ENCODE results near the gene SGTB.
"Not testable (repeated sequence)": the region's sequence is repeated elsewhere in the genome, so short reads cannot be mapped to it uniquely, and the experiment has no call there.

The SGTB gene

DNA sequence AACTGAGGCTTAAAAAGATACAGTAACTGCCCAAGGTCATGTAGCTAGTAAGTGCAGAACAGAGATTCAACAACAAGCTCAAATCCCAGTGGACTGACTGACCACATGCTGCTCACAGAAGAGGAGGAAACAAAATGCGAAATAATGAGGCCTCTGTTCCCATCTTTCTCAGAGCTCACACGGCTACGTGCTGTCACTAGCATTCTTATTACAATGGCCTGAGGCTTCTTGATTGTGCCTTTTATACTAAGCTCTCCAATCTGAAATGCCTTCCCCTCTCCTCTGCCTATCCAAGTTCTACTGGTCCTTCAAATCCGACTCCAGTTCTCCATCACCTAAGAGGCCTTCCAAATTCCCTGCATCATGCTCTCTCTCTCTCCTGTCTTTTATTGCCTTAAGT lies 26.0 kb downstream of the SGTB start:
- no peak overlapping the region for H3K27ac ChIP-seq
- TF ChIP-seq CTCF (conservative IDR thresholded peaks at IDR 0.05) (no peak), ZFX (IDR thresholded peaks at IDR 0.05) (no peak)

DNA sequence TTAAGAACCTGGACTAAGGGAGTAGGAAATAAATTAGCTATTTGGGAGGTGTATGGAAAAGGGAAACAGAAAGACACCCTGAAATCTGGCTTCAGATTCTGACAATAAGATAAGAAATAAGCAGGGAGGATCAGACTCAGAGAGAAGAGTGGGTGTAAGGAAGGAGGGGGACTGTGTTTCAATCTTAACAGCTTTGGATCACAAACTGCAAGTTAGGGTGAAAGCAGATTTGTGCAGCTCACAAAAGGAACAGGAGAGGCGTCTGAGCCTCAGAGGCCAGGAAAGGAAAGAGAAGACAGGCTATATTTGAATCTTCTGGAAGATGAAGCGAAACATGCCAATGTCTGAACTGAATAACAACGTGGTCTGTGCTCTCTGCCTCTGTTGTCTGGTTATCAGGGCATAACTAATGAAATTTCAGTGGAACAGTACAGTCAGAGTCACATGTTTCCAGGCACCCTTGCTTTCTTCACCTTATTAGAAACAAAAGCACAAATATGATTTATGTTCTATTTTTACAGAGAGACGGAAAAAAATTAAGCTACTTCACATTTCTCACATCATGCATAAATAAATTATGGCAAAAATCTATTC lies 26.6 kb downstream of the SGTB start:
- no peak overlapping the region for H3K27ac ChIP-seq
- TF ChIP-seq ZFX (IDR thresholded peaks at IDR 0.05) (no peak), CTCF (conservative IDR thresholded peaks at IDR 0.05) (no peak)

- TF ChIP-seq CTCF (conservative IDR thresholded peaks at IDR 0.05) = no peak
- TF ChIP-seq ZFX (IDR thresholded peaks at IDR 0.05) = no peak
- no peak overlapping the region for H3K27ac ChIP-seq
Measured at GRCh38 chr5:65693121-65693520, 28.8 kb downstream of the SGTB start.

GRCh38 chr5:65682148-65682547 lies 39.8 kb downstream of the SGTB start:
- no peak overlapping the region for H3K27ac ChIP-seq
- TF ChIP-seq CTCF (conservative IDR thresholded peaks at IDR 0.05) = no peak
- no peak for TF ChIP-seq ZFX (IDR thresholded peaks at IDR 0.05)

DNA sequence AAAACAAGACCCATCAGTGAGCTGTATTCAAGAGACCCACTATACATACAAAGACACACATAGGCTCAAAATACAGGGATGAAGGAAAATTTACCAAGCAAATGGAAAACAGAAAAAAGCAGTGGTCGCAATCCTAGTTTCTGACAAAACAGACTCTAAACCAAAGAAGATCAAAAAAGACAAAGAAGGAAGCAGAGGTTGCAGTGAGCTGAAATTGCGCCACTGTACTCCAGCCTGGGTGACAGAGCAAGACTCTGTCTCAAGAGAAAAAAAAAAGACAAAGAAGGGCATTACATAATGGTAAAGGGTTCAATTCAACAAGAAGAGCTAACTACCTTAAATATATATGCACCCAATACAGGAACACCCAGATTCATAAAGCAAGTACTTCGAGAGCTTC lies 45.9 kb downstream of the SGTB start:
- not testable (repeated sequence) for H3K27ac ChIP-seq

GRCh38 chr5:65674749-65675148 lies 47.2 kb downstream of the SGTB start:
- no peak overlapping the region for H3K27ac ChIP-seq
- TF ChIP-seq CTCF (conservative IDR thresholded peaks at IDR 0.05) (no peak), ZFX (IDR thresholded peaks at IDR 0.05) (no peak)

DNA sequence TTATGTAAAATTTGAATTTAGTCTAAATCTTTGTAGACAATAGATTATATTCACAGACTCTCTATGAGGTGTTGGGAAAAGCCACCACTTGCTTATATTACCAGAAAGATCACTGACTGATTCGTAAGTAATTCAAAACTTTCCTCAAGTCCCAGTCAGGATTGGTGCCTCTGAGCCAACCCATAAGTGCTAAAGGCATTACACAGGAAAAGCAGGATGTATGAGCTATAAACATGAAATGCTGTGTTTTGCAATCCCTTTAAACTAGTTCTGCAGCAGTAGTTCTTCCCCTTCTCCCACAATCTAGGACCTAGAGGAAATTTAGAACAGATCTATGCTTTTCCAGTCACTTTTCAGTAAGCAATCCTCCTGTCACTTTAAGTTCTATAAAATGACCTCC lies 49.1 kb downstream of the SGTB start:
- TF ChIP-seq CTCF (conservative IDR thresholded peaks at IDR 0.05) (no peak), ZFX (IDR thresholded peaks at IDR 0.05) (no peak)
- H3K27ac ChIP-seq = no peak overlapping the region

- no peak overlapping the region for H3K27ac ChIP-seq
- TF ChIP-seq ZFX (IDR thresholded peaks at IDR 0.05) (no peak), CTCF (conservative IDR thresholded peaks at IDR 0.05) (no peak)
Measured at GRCh38 chr5:65668696-65669095, 53.2 kb downstream of the SGTB start.

All from C4-2B (cell line).